ENCODE measurements around the gene NFIA.

NFIA gene

GRCh38 chr1:61250933-61251332 is 168.6 kb downstream of the NFIA start:
- Histone ChIP-seq H4K8ac (ENCODE audit: low read length) (no peak overlapping the region), H3K36me3 (ENCODE audit: control insufficient read depth in 1 of 2, insufficient read depth in 2 of 2, low read depth in 1 of 2, low read length in 2 of 2) (no peaks in the 10 kb centered on the region), H4K91ac (ENCODE audit: low read length) (no peak overlapping the region), H2BK15ac (ENCODE audit: low read depth, poor library complexity, severe bottlenecking) (no peak overlapping the region), H3K79me1 (replicated peaks; ENCODE audit: low read length, poor library complexity, severe bottlenecking) (no peaks in the 10 kb centered on the region), H3K18ac (ENCODE audit: low read depth in 1 of 2, low read length in 2 of 2) (no peak overlapping the region), H3K27me3 (ENCODE audit: control insufficient read depth in 1 of 2, insufficient read depth in 1 of 2, low read length in 2 of 2) (no peaks in the 10 kb centered on the region), H3K9ac (ENCODE audit: low read length) (no peak overlapping the region), H3K4me3 (ENCODE audit: insufficient read depth in 1 of 2, low read depth in 1 of 2, low read length in 2 of 2) (no peak overlapping the region), H3K4me2 (ENCODE audit: low read length, poor library complexity, severe bottlenecking) (no peak overlapping the region), H3K23ac (ENCODE audit: low read length in 2 of 2) (no peak overlapping the region), H3K4me1 (ENCODE audit: control insufficient read depth, insufficient read depth, low read depth, low read length) (peaks cover 1% of the 10 kb centered on the region), H2AFZ (ENCODE audit: low read depth, low read length) (no peak overlapping the region), H3K14ac (ENCODE audit: low read length in 2 of 2) (no peak overlapping the region), H3K27ac (ENCODE audit: low read length, poor library complexity, severe bottlenecking) (no peak overlapping the region), H2BK5ac (ENCODE audit: low read depth, low read length, poor library complexity, severe bottlenecking) (no peak overlapping the region), H2BK120ac (ENCODE audit: low read depth, low read length) (no peak overlapping the region), H2AK5ac (ENCODE audit: low read length, severe bottlenecking) (no peak overlapping the region), H3K4ac (ENCODE audit: low read depth in 1 of 2, low read length in 2 of 2) (no peak overlapping the region), H3K9me3 (ENCODE audit: control insufficient read depth, low read length) (no peaks in the 10 kb centered on the region), H2BK12ac (ENCODE audit: low read length in 2 of 2) (no peak overlapping the region)
- WGBS, result no CpG with 5 or more reads among the region's 5 CpGs
- DNase-seq, result no peak

GRCh38 chr1:61253059-61253735 is 170.8 kb downstream of the NFIA start:
- Histone ChIP-seq H4K91ac (ENCODE audit: low read length) (no peak overlapping the region), H3K36me3 (ENCODE audit: control insufficient read depth in 1 of 2, insufficient read depth in 2 of 2, low read depth in 1 of 2, low read length in 2 of 2) (no peaks in the 10 kb centered on the region), H2BK15ac (ENCODE audit: low read depth, poor library complexity, severe bottlenecking) (no peak overlapping the region), H3K4me2 (ENCODE audit: low read length, poor library complexity, severe bottlenecking) (no peak overlapping the region), H3K9ac (ENCODE audit: low read length) (no peak overlapping the region), H3K18ac (ENCODE audit: low read depth in 1 of 2, low read length in 2 of 2) (no peak overlapping the region), H2AK5ac (ENCODE audit: low read length, severe bottlenecking) (no peak overlapping the region), H3K4ac (ENCODE audit: low read depth in 1 of 2, low read length in 2 of 2) (no peak overlapping the region), H3K4me1 (ENCODE audit: control insufficient read depth, insufficient read depth, low read depth, low read length) (peaks cover 1% of the 10 kb centered on the region), H3K4me3 (ENCODE audit: insufficient read depth in 1 of 2, low read depth in 1 of 2, low read length in 2 of 2) (no peak overlapping the region), H2BK12ac (ENCODE audit: low read length in 2 of 2) (no peak overlapping the region), H4K8ac (ENCODE audit: low read length) (no peak overlapping the region), H2BK120ac (ENCODE audit: low read depth, low read length) (no peak overlapping the region), H2AFZ (ENCODE audit: low read depth, low read length) (no peak overlapping the region), H3K9me3 (ENCODE audit: control insufficient read depth, low read length) (no peaks in the 10 kb centered on the region), H3K14ac (ENCODE audit: low read length in 2 of 2) (no peak overlapping the region), H3K23ac (ENCODE audit: low read length in 2 of 2) (no peak overlapping the region), H3K27ac (ENCODE audit: low read length, poor library complexity, severe bottlenecking) (no peak overlapping the region), H3K79me1 (replicated peaks; ENCODE audit: low read length, poor library complexity, severe bottlenecking) (no peaks in the 10 kb centered on the region), H2BK5ac (ENCODE audit: low read depth, low read length, poor library complexity, severe bottlenecking) (no peak overlapping the region), H3K27me3 (ENCODE audit: control insufficient read depth in 1 of 2, insufficient read depth in 1 of 2, low read length in 2 of 2) (no peaks in the 10 kb centered on the region)
- 96% methylated on average over 2 of the region's 2 CpGs for WGBS
- DNase-seq, result peak; percentile 56

- no peaks in the 10 kb centered on the region for H3K9me3 ChIP-seq (ENCODE audit: control insufficient read depth, low read length)
Observed at GRCh38 chr1:61253912-61254633, 171.7 kb downstream of the NFIA start.

GRCh38 chr1:61254634-61255357 is 172.4 kb downstream of the NFIA start:
- H3K27me3 ChIP-seq (ENCODE audit: control insufficient read depth in 1 of 2, insufficient read depth in 1 of 2, low read length in 2 of 2), result no peaks in the 10 kb centered on the region

More at GRCh38 chr1:61253912-61254633, 171.7 kb downstream of the NFIA start:
- Histone ChIP-seq H2BK15ac (ENCODE audit: low read depth, poor library complexity, severe bottlenecking) (no peak overlapping the region), H3K4me2 (ENCODE audit: low read length, poor library complexity, severe bottlenecking) (no peak overlapping the region), H2BK5ac (ENCODE audit: low read depth, low read length, poor library complexity, severe bottlenecking) (no peak overlapping the region), H3K4me3 (ENCODE audit: insufficient read depth in 1 of 2, low read depth in 1 of 2, low read length in 2 of 2) (peak overlapping the region in 1 of 2 experiments; percentile 77), H3K14ac (ENCODE audit: low read length in 2 of 2) (no peak overlapping the region), H4K91ac (ENCODE audit: low read length) (no peak overlapping the region), H3K79me1 (replicated peaks; ENCODE audit: low read length, poor library complexity, severe bottlenecking) (no peaks in the 10 kb centered on the region), H3K4me1 (ENCODE audit: control insufficient read depth, insufficient read depth, low read depth, low read length) (peaks cover 1% of the 10 kb centered on the region), H3K9ac (ENCODE audit: low read length) (no peak overlapping the region), H4K8ac (ENCODE audit: low read length) (no peak overlapping the region), H3K18ac (ENCODE audit: low read depth in 1 of 2, low read length in 2 of 2) (no peak overlapping the region), H3K23ac (ENCODE audit: low read length in 2 of 2) (no peak overlapping the region), H2AFZ (ENCODE audit: low read depth, low read length) (no peak overlapping the region), H3K36me3 (ENCODE audit: control insufficient read depth in 1 of 2, insufficient read depth in 2 of 2, low read depth in 1 of 2, low read length in 2 of 2) (no peaks in the 10 kb centered on the region), H3K27ac (ENCODE audit: low read length, poor library complexity, severe bottlenecking) (no peak overlapping the region), H2AK5ac (ENCODE audit: low read length, severe bottlenecking) (no peak overlapping the region), H2BK12ac (ENCODE audit: low read length in 2 of 2) (no peak overlapping the region), H2BK120ac (ENCODE audit: low read depth, low read length) (no peak overlapping the region), H3K4ac (ENCODE audit: low read depth in 1 of 2, low read length in 2 of 2) (no peak overlapping the region), H3K27me3 (ENCODE audit: control insufficient read depth in 1 of 2, insufficient read depth in 1 of 2, low read length in 2 of 2) (no peaks in the 10 kb centered on the region)
- DNase-seq, result no peak
- 89% methylated on average over 1 of the region's 1 CpG for WGBS

More at GRCh38 chr1:61254634-61255357, 172.4 kb downstream of the NFIA start:
- H3K4me1 ChIP-seq (ENCODE audit: control insufficient read depth, insufficient read depth, low read depth, low read length), result peaks cover 1% of the 10 kb centered on the region
- no peak overlapping the region for H2BK5ac ChIP-seq (ENCODE audit: low read depth, low read length, poor library complexity, severe bottlenecking)
- H4K8ac ChIP-seq (ENCODE audit: low read length), result no peak overlapping the region
- H2AK5ac ChIP-seq (ENCODE audit: low read length, severe bottlenecking), result no peak overlapping the region
- WGBS, result 32% methylated on average over 5 of the region's 6 CpGs
- no peak overlapping the region for H3K14ac ChIP-seq (ENCODE audit: low read length in 2 of 2)
- no peak overlapping the region for H3K4me2 ChIP-seq (ENCODE audit: low read length, poor library complexity, severe bottlenecking)
- no peak overlapping the region for H2BK15ac ChIP-seq (ENCODE audit: low read depth, poor library complexity, severe bottlenecking)
- no peaks in the 10 kb centered on the region for H3K36me3 ChIP-seq (ENCODE audit: control insufficient read depth in 1 of 2, insufficient read depth in 2 of 2, low read depth in 1 of 2, low read length in 2 of 2)
- no peak overlapping the region for H3K23ac ChIP-seq (ENCODE audit: low read length in 2 of 2)
- no peak overlapping the region for H3K27ac ChIP-seq (ENCODE audit: low read length, poor library complexity, severe bottlenecking)
- H2AFZ ChIP-seq (ENCODE audit: low read depth, low read length), result no peak overlapping the region
- H3K9ac ChIP-seq (ENCODE audit: low read length), result peak overlapping the region; percentile 79
- peak overlapping the region in 1 of 2 experiments; percentile 77 for H3K4me3 ChIP-seq (ENCODE audit: insufficient read depth in 1 of 2, low read depth in 1 of 2, low read length in 2 of 2)
- DNase-seq, result peak; percentile 64
- no peak overlapping the region for H2BK12ac ChIP-seq (ENCODE audit: low read length in 2 of 2)
- H3K18ac ChIP-seq (ENCODE audit: low read depth in 1 of 2, low read length in 2 of 2), result peak overlapping the region in 1 of 2 experiments; percentile 43
- H3K4ac ChIP-seq (ENCODE audit: low read depth in 1 of 2, low read length in 2 of 2), result no peak overlapping the region
- H3K79me1 ChIP-seq (replicated peaks; ENCODE audit: low read length, poor library complexity, severe bottlenecking), result no peaks in the 10 kb centered on the region
- no peak overlapping the region for H4K91ac ChIP-seq (ENCODE audit: low read length)
- no peaks in the 10 kb centered on the region for H3K9me3 ChIP-seq (ENCODE audit: control insufficient read depth, low read length)
- H2BK120ac ChIP-seq (ENCODE audit: low read depth, low read length), result no peak overlapping the region

Data from mesenchymal stem cell (in vitro differentiated cells and primary cell).